B cell (primary cell): ENCODE measurements around the gene EMX1. TPM values are rescaled to one million over a fixed set of nuclear protein-coding genes. Genes with fewer than 3 reads are reported as not detected.

Experiments used
- ATAC-seq: fragments of 200-7000 bp; cut with Tn5 transposase; one replicate; pipeline ENCODE4 v1.10.0; 2021; ENCODE audit warnings: low read depth, mild to moderate bottlenecking, moderate number of reproducible peaks, moderate library complexity
- CTCF ChIA-PET: fragments of 350-600 bp; sonication (Branson Sonifier 250); formaldehyde crosslinking; loops from one replicate; lab custom pipeline; 2021; ENCODE audit warnings: antibody characterized with exemption, inconsistent platforms; lab: Charles Lee
- POLR2A ChIA-PET: fragments of 350-600 bp; sonication (Branson Sonifier 250); formaldehyde crosslinking; loops from one replicate; lab custom pipeline; 2021; ENCODE audit warnings: antibody characterized with exemption; lab: Charles Lee
- DNase-seq: peaks from one replicate; pipeline ENCODE4 v3.0.0; 2013
- H2AFZ ChIP-seq: 2 replicates; pipeline ENCODE4 v1.6.1; 2012; ENCODE audit warnings: mild to moderate bottlenecking, low read depth, low read length; ENCODE audit not compliant: insufficient read depth, poor library complexity, severe bottlenecking
- H3K27ac ChIP-seq, 2 donors: 1 replicate in 1 of 2; 2 replicates in 1 of 2; pipeline ENCODE4 v1.5.1; 2012 to 2013; ENCODE audit warnings: low read length in 2 of 2, mild to moderate bottlenecking in 2 of 2, moderate library complexity in 1 of 2
- H3K27me3 ChIP-seq, 4 experiments: fragments of 200-600 bp in 1 of 4; sonication (generic) in 1 of 4; replicated peaks in 1 of 4; 1 replicate in 2 of 4; 2 replicates in 2 of 4; pipeline versions ENCODE4 v1.6.1 to v1.7.0; 2013 to 2016; ENCODE audit warnings: low read length in 3 of 4, mild to moderate bottlenecking in 2 of 4, mixed read lengths in 1 of 4, moderate library complexity in 1 of 4; ENCODE audit not compliant: insufficient read depth in 4 of 4, control insufficient read depth in 3 of 4; ENCODE audit errors: control extremely low read depth in 1 of 4
- H3K36me3 ChIP-seq, 2 experiments: replicated peaks in 1 of 2; 1 replicate in 1 of 2; 2 replicates in 1 of 2; pipeline versions ENCODE4 v1.6.1 to v1.7.1; 2013; ENCODE audit warnings: low read length in 1 of 2; ENCODE audit not compliant: insufficient read depth in 2 of 2, control insufficient read depth in 1 of 2; ENCODE audit errors: control extremely low read depth in 1 of 2, extremely low read depth in 1 of 2
- H3K4me1 ChIP-seq, 2 donors: fragments of 200-600 bp in 1 of 2; sonication (generic) in 1 of 2; 1 replicate in 1 of 2; 2 replicates in 1 of 2; pipeline versions ENCODE4 v1.5.1 to v1.6.1; 2013 to 2017; ENCODE audit warnings: low read length in 2 of 2; ENCODE audit not compliant: control insufficient read depth in 2 of 2, insufficient read depth in 2 of 2
- H3K4me2 ChIP-seq: replicated peaks from 2 replicates; pipeline ENCODE3; 2012; ENCODE audit warnings: mild to moderate bottlenecking, low read depth, low read length; ENCODE audit not compliant: poor library complexity, severe bottlenecking
- H3K4me3 ChIP-seq, 5 experiments: fragments of 200-600 bp in 1 of 5; sonication (generic) in 1 of 5; 1 replicate in 3 of 5; 2 replicates in 2 of 5; pipeline versions ENCODE4 v1.5.1 to v1.7.0; 2011 to 2016; ENCODE audit warnings: low read length in 4 of 5, mild to moderate bottlenecking in 4 of 5, low read depth in 2 of 5, control low read depth in 1 of 5, moderate library complexity in 1 of 5; ENCODE audit not compliant: insufficient read depth in 1 of 5; ENCODE audit errors: control extremely low read depth in 1 of 5, extremely low read depth in 1 of 5
- H3K79me2 ChIP-seq: fragments of 200-600 bp; sonication (generic); one replicate; pipeline ENCODE4 v1.6.0; 2016; ENCODE audit warnings: low read length; ENCODE audit not compliant: control insufficient read depth, insufficient read depth
- H3K9ac ChIP-seq: fragments of 200-600 bp; sonication (generic); 2 replicates; pipeline ENCODE4 v1.6.1; 2017; ENCODE audit warnings: mild to moderate bottlenecking, low read length, moderate library complexity
- H3K9me3 ChIP-seq, 3 donors: one replicate each; pipeline versions ENCODE4 v1.6.1 to v1.7.1; 2013; ENCODE audit warnings: low read length in 2 of 3; ENCODE audit not compliant: control insufficient read depth in 2 of 3, insufficient read depth in 1 of 3; ENCODE audit errors: control extremely low read depth in 1 of 3
- H4K20me1 ChIP-seq: 2 replicates; pipeline ENCODE4 v1.6.0; 2012; ENCODE audit warnings: mild to moderate bottlenecking, low read length; ENCODE audit not compliant: insufficient read depth, control insufficient read depth, poor library complexity, severe bottlenecking
- H3K27ac Mint-ChIP-seq: one replicate; pipeline ENCODE4 v1.8.0; 2021; ENCODE audit warnings: mixed read lengths
- H3K27me3 Mint-ChIP-seq: one replicate; pipeline ENCODE4 v1.8.0; 2021; ENCODE audit warnings: mixed read lengths
- H3K4me1 Mint-ChIP-seq: one replicate; pipeline ENCODE4 v1.8.0; 2021; ENCODE audit warnings: mixed read lengths
- H3K4me3 Mint-ChIP-seq: one replicate; pipeline ENCODE4 v1.8.0; 2021; ENCODE audit warnings: mixed read lengths
- H3K9me3 Mint-ChIP-seq: one replicate; pipeline ENCODE4 v1.8.0; 2022; ENCODE audit warnings: mixed read lengths; ENCODE audit not compliant: insufficient read depth
- CTCF ChIP-seq: fragments of 200-600 bp; IDR thresholded peaks from one replicate; pipeline ENCODE4 v1.8.0; 2022; ENCODE audit warnings: antibody characterized with exemption, mild to moderate bottlenecking
- EZH2 ChIP-seq: IDR thresholded peaks from 2 replicates; pipeline ENCODE4 v1.6.1; 2012; ENCODE audit warnings: borderline replicate concordance, low read depth, mild to moderate bottlenecking, moderate library complexity, low read length; ENCODE audit not compliant: insufficient read depth, poor library complexity, severe bottlenecking
- WGBS: methylation state at CpG from one replicate; pipeline ENCODE4 v1.1.5; 2013; ENCODE audit warnings: missing lambda C conversion rate; ENCODE audit not compliant: insufficient coverage; 5-methylcytosine and 5-hydroxymethylcytosine counted together
- intact Hi-C: fragments of 100-400 bp; cut with micrococcal nuclease; formaldehyde crosslinking; loops from one replicate; pipeline ENCODE4 v1.10.0; 2022
- polyA plus RNA-seq: library from polyadenylated mRNA; depleted of rRNA; stranded (reverse); fragments of >200 nt; gene quantifications from 2 replicates; pipeline ENCODE4 v1.2.3, GENCODE V29; 2012
- total RNA-seq, 2 donors: library from RNA; stranded (reverse); fragments of 120-200 nt in 1 of 2; gene quantifications; 1 replicate in 1 of 2; 2 replicates in 1 of 2; pipeline versions ENCODE4 v1.2.3 to v1.2.4, GENCODE V29; 2013 to 2022

EMX1 gene
- total and polyA plus RNA-seq, 2 donors (not counting 1 experiment from before 2014, with no cell fraction given), result not detected

- no peaks in the 10 kb centered on the region for H3K9me3 Mint-ChIP-seq
- H3K27me3 Mint-ChIP-seq, result peaks cover 52% of the 10 kb centered on the region
- intact Hi-C loops, result no loop called here
- no peak overlapping the region for H3K27ac ChIP-seq
- CTCF ChIA-PET, result interaction anchor here (0.6 to 1.1 kb wide), 3 partner anchors 12 to 268 kb away, joined by 3 to 4 read pairs (median 4); no protein-coding TSS in a partner anchor
- H3K4me1 Mint-ChIP-seq, result no peaks in the 10 kb centered on the region
- no peak for TF ChIP-seq EZH2
- TF ChIP-seq CTCF, result no peak
- H3K27me3 ChIP-seq, result peaks cover 0 to 64% (median 15%) of the 10 kb centered on the region in 4 experiments
- no peak overlapping the region for H2AFZ ChIP-seq
- no peak overlapping the region for H3K27ac Mint-ChIP-seq
- WGBS, result 33% methylated on average over 15 of the region's 16 CpGs
- no peaks in the 10 kb centered on the region for H3K4me1 ChIP-seq
- no peaks in the 10 kb centered on the region for H4K20me1 ChIP-seq
- no peak for ATAC-seq
- no peak overlapping the region for H3K4me3 Mint-ChIP-seq
- POLR2A ChIA-PET, result no interaction called here
- no peaks in the 10 kb centered on the region for H3K79me2 ChIP-seq
- no peak overlapping the region for H3K9ac ChIP-seq
- no peak overlapping the region for H3K4me3 ChIP-seq
- H3K4me2 ChIP-seq, result no peak overlapping the region
- no peak for DNase-seq
- no peaks in the 10 kb centered on the region for H3K36me3 ChIP-seq
- H3K9me3 ChIP-seq, result peaks cover 0 to 6% (median 0%) of the 10 kb centered on the region in 3 donors
These were observed 21.5 kb upstream of the EMX1 start for GRCh38 chr2:72895759-72896281.

GRCh38 chr2:72896446-72896845 is 20.9 kb upstream of the EMX1 start:
- Histone ChIP-seq H3K79me2 (no peaks in the 10 kb centered on the region), H3K9ac (no peak overlapping the region), H3K4me2 (no peak overlapping the region), H3K36me3 (no peaks in the 10 kb centered on the region), H4K20me1 (no peaks in the 10 kb centered on the region), H3K27me3 (peaks cover 0 to 62% (median 13%) of the 10 kb centered on the region in 4 experiments), H3K9me3 (peaks cover 0 to 6% (median 0%) of the 10 kb centered on the region in 3 donors), H3K4me1 (no peaks in the 10 kb centered on the region), H3K27ac (no peak overlapping the region), H2AFZ (no peak overlapping the region), H3K4me3 (no peak overlapping the region)
- no peak for ATAC-seq
- intact Hi-C loops, result no loop called here
- Mint-ChIP-seq H3K27ac (no peak overlapping the region), H3K27me3 (peaks cover 54% of the 10 kb centered on the region), H3K9me3 (no peaks in the 10 kb centered on the region), H3K4me3 (no peak overlapping the region), H3K4me1 (no peaks in the 10 kb centered on the region)
- CTCF ChIA-PET, result interaction anchor here (0.6 to 1.1 kb wide), 3 partner anchors 11 to 267 kb away, joined by 3 to 4 read pairs (median 4); no protein-coding TSS in a partner anchor
- TF ChIP-seq CTCF (no peak), EZH2 (no peak)
- POLR2A ChIA-PET, result no interaction called here
- DNase-seq, result no peak
- 56% methylated on average over 1 of the region's 4 CpGs for WGBS
